ENCODE measurements around the gene PLA2G4C. TPM values are rescaled to one million over a fixed set of nuclear protein-coding genes. Genes with fewer than 3 reads are reported as not detected.
A peak's percentile ranks its signal among the peaks of the same experiment; 100 is the strongest.

The PLA2G4C gene
- total and polyA plus RNA-seq, 2 experiments from 2014 or later: 2.9 to 3.4 TPM

DNA sequence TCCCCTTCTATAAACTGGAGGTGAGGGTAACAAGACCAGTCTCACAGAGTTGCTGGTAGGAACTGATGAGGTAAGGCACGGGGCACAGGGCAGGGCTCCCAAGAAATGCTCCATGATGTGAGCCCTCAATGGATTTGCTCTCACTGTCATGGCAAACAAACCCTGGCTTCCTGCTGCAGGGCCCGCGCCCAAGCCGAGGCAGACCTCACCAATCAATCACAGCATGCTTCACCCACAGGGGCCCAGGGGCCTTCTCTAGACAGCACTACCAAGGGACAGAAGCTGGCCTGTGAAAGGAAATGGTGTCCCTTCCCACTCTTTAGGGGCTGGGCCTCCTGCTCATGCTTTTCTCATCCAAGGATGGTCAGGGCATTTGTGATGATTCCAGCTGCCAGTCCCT, 25.9 kb upstream of the PLA2G4C start (continued):
- TF ChIP-seq, protein P1, sequence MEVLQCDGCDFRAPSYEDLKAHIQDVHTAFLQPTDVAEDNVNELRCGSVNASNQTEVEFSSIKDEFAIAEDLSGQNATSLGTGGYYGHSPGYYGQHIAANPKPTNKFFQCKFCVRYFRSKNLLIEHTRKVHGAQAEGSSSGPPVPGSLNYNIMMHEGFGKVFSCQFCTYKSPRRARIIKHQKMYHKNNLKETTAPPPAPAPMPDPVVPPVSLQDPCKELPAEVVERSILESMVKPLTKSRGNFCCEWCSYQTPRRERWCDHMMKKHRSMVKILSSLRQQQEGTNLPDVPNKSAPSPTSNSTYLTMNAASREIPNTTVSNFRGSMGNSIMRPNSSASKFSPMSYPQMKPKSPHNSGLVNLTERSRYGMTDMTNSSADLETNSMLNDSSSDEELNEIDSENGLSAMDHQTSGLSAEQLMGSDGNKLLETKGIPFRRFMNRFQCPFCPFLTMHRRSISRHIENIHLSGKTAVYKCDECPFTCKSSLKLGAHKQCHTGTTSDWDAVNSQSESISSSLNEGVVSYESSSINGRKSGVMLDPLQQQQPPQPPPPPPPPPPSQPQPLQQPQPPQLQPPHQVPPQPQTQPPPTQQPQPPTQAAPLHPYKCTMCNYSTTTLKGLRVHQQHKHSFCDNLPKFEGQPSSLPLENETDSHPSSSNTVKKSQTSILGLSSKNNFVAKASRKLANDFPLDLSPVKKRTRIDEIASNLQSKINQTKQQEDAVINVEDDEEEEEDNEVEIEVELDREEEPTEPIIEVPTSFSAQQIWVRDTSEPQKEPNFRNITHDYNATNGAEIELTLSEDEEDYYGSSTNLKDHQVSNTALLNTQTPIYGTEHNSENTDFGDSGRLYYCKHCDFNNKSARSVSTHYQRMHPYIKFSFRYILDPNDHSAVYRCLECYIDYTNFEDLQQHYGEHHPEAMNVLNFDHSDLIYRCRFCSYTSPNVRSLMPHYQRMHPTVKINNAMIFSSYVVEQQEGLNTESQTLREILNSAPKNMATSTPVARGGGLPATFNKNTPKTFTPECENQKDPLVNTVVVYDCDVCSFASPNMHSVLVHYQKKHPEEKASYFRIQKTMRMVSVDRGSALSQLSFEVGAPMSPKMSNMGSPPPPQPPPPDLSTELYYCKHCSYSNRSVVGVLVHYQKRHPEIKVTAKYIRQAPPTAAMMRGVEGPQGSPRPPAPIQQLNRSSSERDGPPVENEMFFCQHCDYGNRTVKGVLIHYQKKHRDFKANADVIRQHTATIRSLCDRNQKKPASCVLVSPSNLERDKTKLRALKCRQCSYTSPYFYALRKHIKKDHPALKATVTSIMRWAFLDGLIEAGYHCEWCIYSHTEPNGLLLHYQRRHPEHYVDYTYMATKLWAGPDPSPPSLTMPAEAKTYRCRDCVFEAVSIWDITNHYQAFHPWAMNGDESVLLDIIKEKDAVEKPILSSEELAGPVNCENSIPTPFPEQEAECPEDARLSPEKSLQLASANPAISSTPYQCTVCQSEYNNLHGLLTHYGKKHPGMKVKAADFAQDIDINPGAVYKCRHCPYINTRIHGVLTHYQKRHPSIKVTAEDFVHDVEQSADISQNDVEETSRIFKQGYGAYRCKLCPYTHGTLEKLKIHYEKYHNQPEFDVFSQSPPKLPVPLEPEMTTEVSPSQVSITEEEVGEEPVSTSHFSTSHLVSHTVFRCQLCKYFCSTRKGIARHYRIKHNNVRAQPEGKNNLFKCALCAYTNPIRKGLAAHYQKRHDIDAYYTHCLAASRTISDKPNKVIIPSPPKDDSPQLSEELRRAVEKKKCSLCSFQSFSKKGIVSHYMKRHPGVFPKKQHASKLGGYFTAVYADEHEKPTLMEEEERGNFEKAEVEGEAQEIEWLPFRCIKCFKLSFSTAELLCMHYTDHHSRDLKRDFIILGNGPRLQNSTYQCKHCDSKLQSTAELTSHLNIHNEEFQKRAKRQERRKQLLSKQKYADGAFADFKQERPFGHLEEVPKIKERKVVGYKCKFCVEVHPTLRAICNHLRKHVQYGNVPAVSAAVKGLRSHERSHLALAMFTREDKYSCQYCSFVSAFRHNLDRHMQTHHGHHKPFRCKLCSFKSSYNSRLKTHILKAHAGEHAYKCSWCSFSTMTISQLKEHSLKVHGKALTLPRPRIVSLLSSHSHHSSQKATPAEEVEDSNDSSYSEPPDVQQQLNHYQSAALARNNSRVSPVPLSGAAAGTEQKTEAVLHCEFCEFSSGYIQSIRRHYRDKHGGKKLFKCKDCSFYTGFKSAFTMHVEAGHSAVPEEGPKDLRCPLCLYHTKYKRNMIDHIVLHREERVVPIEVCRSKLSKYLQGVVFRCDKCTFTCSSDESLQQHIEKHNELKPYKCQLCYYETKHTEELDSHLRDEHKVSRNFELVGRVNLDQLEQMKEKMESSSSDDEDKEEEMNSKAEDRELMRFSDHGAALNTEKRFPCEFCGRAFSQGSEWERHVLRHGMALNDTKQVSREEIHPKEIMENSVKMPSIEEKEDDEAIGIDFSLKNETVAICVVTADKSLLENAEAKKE (CRISPR knock-in tag; IDR thresholded peaks at IDR 0.05): no peak
- no peak for TF ChIP-seq ZNF331 (CRISPR knock-in tag; IDR thresholded peaks at IDR 0.05; ENCODE audit: low read depth)

GRCh38 chr19:48135411-48135810, 24.8 kb upstream of the PLA2G4C start:
- H3K4me3 ChIP-seq: no peak overlapping the region
- DNase-seq (ENCODE audit: low spot score) (peak; percentile 29), ATAC-seq (peak; percentile 80)

More at GRCh38 chr19:48135411-48135810, 24.8 kb upstream of the PLA2G4C start:
- Mint-ChIP-seq H3K4me3 (no peak overlapping the region), H3K27me3 (ENCODE audit: insufficient read depth, low read depth, poor library complexity) (peaks cover 15% of the 10 kb centered on the region), H3K27ac (0 out of 2 replicates have a peak overlapping the region, but pooled peaks have one; percentile 42), H3K9me3 (no peaks in the 10 kb centered on the region), H3K36me3 (ENCODE audit: low read depth) (peaks cover 52% of the 10 kb centered on the region), H3K4me1 (no peaks in the 10 kb centered on the region)
- no peaks in the 10 kb centered on the region for H3F3A ChIP-seq (replicated peaks; ENCODE audit: low read depth)
- no peaks in the 10 kb centered on the region for H3K4me1 ChIP-seq (ENCODE audit: insufficient read depth)
- no peak overlapping the region for H3K4me2 ChIP-seq
- no peak overlapping the region for H2AFZ ChIP-seq
- no peaks in the 10 kb centered on the region for H3K27me3 ChIP-seq (ENCODE audit: insufficient read depth)
- H3K36me3 ChIP-seq (ENCODE audit: insufficient read depth): peaks cover 3% of the 10 kb centered on the region; the same call in 1 of the 2 replicates
- no peaks in the 10 kb centered on the region for H3K9me2 ChIP-seq (ENCODE audit: insufficient read depth)
- H3K79me2 ChIP-seq (replicated peaks; ENCODE audit: insufficient read depth): no peaks in the 10 kb centered on the region
- no peak overlapping the region for H3K27ac ChIP-seq (ENCODE audit: low read depth)
- H4K20me1 ChIP-seq (replicated peaks; ENCODE audit: insufficient read depth): no peaks in the 10 kb centered on the region
- no peak for TF ChIP-seq EZH2phosphoT487 (IDR thresholded peaks at IDR 0.05; ENCODE audit: unreplicated experiment)
- TF ChIP-seq, protein P2, sequence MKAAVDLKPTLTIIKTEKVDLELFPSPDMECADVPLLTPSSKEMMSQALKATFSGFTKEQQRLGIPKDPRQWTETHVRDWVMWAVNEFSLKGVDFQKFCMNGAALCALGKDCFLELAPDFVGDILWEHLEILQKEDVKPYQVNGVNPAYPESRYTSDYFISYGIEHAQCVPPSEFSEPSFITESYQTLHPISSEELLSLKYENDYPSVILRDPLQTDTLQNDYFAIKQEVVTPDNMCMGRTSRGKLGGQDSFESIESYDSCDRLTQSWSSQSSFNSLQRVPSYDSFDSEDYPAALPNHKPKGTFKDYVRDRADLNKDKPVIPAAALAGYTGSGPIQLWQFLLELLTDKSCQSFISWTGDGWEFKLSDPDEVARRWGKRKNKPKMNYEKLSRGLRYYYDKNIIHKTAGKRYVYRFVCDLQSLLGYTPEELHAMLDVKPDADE (IDR thresholded peaks at IDR 0.05): no peak
- no peak for TF ChIP-seq POLR2AphosphoS5 (IDR thresholded peaks at IDR 0.05; ENCODE audit: low read depth)
- TF ChIP-seq, protein P3, sequence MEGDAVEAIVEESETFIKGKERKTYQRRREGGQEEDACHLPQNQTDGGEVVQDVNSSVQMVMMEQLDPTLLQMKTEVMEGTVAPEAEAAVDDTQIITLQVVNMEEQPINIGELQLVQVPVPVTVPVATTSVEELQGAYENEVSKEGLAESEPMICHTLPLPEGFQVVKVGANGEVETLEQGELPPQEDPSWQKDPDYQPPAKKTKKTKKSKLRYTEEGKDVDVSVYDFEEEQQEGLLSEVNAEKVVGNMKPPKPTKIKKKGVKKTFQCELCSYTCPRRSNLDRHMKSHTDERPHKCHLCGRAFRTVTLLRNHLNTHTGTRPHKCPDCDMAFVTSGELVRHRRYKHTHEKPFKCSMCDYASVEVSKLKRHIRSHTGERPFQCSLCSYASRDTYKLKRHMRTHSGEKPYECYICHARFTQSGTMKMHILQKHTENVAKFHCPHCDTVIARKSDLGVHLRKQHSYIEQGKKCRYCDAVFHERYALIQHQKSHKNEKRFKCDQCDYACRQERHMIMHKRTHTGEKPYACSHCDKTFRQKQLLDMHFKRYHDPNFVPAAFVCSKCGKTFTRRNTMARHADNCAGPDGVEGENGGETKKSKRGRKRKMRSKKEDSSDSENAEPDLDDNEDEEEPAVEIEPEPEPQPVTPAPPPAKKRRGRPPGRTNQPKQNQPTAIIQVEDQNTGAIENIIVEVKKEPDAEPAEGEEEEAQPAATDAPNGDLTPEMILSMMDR (conservative IDR thresholded peaks at IDR 0.05; ENCODE audit: low read depth in 2 of 2): no peak
- TF ChIP-seq ZNF331 (CRISPR knock-in tag; IDR thresholded peaks at IDR 0.05; ENCODE audit: low read depth): no peak
- TF ChIP-seq, protein P4, sequence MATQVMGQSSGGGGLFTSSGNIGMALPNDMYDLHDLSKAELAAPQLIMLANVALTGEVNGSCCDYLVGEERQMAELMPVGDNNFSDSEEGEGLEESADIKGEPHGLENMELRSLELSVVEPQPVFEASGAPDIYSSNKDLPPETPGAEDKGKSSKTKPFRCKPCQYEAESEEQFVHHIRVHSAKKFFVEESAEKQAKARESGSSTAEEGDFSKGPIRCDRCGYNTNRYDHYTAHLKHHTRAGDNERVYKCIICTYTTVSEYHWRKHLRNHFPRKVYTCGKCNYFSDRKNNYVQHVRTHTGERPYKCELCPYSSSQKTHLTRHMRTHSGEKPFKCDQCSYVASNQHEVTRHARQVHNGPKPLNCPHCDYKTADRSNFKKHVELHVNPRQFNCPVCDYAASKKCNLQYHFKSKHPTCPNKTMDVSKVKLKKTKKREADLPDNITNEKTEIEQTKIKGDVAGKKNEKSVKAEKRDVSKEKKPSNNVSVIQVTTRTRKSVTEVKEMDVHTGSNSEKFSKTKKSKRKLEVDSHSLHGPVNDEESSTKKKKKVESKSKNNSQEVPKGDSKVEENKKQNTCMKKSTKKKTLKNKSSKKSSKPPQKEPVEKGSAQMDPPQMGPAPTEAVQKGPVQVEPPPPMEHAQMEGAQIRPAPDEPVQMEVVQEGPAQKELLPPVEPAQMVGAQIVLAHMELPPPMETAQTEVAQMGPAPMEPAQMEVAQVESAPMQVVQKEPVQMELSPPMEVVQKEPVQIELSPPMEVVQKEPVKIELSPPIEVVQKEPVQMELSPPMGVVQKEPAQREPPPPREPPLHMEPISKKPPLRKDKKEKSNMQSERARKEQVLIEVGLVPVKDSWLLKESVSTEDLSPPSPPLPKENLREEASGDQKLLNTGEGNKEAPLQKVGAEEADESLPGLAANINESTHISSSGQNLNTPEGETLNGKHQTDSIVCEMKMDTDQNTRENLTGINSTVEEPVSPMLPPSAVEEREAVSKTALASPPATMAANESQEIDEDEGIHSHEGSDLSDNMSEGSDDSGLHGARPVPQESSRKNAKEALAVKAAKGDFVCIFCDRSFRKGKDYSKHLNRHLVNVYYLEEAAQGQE (IDR thresholded peaks at IDR 0.05; ENCODE audit: unreplicated experiment): no peak
- no peak for TF ChIP-seq EZH2 (IDR thresholded peaks at IDR 0.05; ENCODE audit: low read depth, unreplicated experiment)
- TF ChIP-seq ZNF114 (CRISPR knock-in tag; IDR thresholded peaks at IDR 0.05): no peak

All from GM23338 (cell line).